Activated naive CD4-positive, alpha-beta T cell treated with anti-CD3 and anti-CD28 coated beads, Interleukin-2, amount 50 U/mL, for 24 hours (primary cell): ENCODE results near the gene ELOA.
A peak's percentile ranks its signal among the peaks of the same experiment; 100 is the strongest.

ENCODE experiments used
- H3K27ac Mint-ChIP-seq: one replicate; pipeline ENCODE4 v1.8.0; 2021; ENCODE audit warnings: mild to moderate bottlenecking, mixed read lengths
- H3K27me3 Mint-ChIP-seq: one replicate; pipeline ENCODE4 v1.8.0; 2021; ENCODE audit warnings: mixed read lengths
- H3K36me3 Mint-ChIP-seq: one replicate; pipeline ENCODE4 v1.8.0; 2021; ENCODE audit warnings: mixed read lengths
- H3K4me1 Mint-ChIP-seq: one replicate; pipeline ENCODE4 v1.8.0; 2021; ENCODE audit warnings: mixed read lengths
- H3K4me3 Mint-ChIP-seq: one replicate; pipeline ENCODE4 v1.8.0; 2021; ENCODE audit warnings: mild to moderate bottlenecking, mixed read lengths
- H3K9me3 Mint-ChIP-seq: one replicate; pipeline ENCODE4 v1.8.0; 2021; ENCODE audit warnings: mixed read lengths

The ELOA gene, protein sequence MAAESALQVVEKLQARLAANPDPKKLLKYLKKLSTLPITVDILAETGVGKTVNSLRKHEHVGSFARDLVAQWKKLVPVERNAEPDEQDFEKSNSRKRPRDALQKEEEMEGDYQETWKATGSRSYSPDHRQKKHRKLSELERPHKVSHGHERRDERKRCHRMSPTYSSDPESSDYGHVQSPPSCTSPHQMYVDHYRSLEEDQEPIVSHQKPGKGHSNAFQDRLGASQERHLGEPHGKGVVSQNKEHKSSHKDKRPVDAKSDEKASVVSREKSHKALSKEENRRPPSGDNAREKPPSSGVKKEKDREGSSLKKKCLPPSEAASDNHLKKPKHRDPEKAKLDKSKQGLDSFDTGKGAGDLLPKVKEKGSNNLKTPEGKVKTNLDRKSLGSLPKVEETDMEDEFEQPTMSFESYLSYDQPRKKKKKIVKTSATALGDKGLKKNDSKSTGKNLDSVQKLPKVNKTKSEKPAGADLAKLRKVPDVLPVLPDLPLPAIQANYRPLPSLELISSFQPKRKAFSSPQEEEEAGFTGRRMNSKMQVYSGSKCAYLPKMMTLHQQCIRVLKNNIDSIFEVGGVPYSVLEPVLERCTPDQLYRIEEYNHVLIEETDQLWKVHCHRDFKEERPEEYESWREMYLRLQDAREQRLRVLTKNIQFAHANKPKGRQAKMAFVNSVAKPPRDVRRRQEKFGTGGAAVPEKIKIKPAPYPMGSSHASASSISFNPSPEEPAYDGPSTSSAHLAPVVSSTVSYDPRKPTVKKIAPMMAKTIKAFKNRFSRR

GRCh38 chr1:23743287-23744152 is at the start of gene ELOA:
TSS of gene ELOA (plus strand) at chr1:23743471. CDS start at chr1:23743504, 33 bp downstream.
- H3K27me3 Mint-ChIP-seq, result no peaks in the 10 kb centered on the region
- H3K9me3 Mint-ChIP-seq, result no peaks in the 10 kb centered on the region
- peak within 1 kb of the TSS; percentile 92 for H3K27ac Mint-ChIP-seq
- peaks cover 3% of the 10 kb centered on the region for H3K36me3 Mint-ChIP-seq
- H3K4me1 Mint-ChIP-seq, result peaks cover 49% of the 10 kb centered on the region
- H3K4me3 Mint-ChIP-seq, result peak within 1 kb of the TSS; percentile 94

DNA sequence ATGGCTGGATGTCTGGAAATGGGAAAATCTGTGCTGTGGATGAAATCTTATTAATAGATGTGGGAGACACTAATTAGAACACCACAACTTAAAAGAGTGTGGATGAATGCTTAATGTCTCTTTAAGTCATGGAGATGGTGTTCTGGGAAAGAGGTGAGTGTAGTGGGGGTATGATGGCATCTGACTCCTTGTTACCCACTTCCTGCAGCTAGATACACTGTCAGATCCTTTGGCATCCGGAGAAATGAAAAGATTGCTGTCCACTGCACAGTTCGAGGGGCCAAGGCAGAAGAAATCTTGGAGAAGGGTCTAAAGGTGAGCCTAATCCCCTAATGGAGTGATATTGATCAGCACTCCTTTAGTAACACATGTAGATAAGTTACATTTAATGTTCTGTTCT is 49.7 kb upstream of the ELOA start:
- Mint-ChIP-seq H3K27ac (peak overlapping the region; percentile 96), H3K36me3 (peaks cover 52% of the 10 kb centered on the region), H3K27me3 (no peaks in the 10 kb centered on the region), H3K4me1 (peaks cover 62% of the 10 kb centered on the region), H3K9me3 (no peaks in the 10 kb centered on the region), H3K4me3 (peak overlapping the region; percentile 91)

DNA sequence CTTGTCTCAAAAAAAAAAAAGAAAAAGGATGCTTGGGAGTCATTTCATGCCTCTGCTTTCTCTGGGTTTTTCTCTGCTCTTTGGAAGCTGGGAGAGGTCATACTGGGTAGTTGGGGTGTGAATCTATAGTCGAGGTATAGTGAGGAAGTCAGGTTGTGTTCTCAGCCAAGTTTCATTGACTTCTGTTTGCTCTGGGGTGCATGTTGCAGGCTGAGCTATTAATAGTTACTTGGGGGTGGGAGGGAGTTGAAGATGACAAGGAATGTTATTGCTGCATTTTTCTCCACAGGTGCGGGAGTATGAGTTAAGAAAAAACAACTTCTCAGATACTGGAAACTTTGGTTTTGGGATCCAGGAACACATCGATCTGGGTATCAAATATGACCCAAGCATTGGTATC is 48.9 kb upstream of the ELOA start:
- Mint-ChIP-seq H3K4me1 (peaks cover 64% of the 10 kb centered on the region), H3K27me3 (no peaks in the 10 kb centered on the region), H3K36me3 (peaks cover 52% of the 10 kb centered on the region), H3K4me3 (peak overlapping the region; percentile 91), H3K27ac (peak overlapping the region; percentile 96), H3K9me3 (no peaks in the 10 kb centered on the region)

- H3K4me3 Mint-ChIP-seq, result peak overlapping the region; percentile 91
- H3K9me3 Mint-ChIP-seq, result no peaks in the 10 kb centered on the region
- H3K36me3 Mint-ChIP-seq, result peaks cover 58% of the 10 kb centered on the region
- peaks cover 74% of the 10 kb centered on the region for H3K4me1 Mint-ChIP-seq
- H3K27me3 Mint-ChIP-seq, result no peaks in the 10 kb centered on the region
- H3K27ac Mint-ChIP-seq, result peak overlapping the region; percentile 81
Measured at GRCh38 chr1:23695667-23696066, 47.6 kb upstream of the ELOA start.

DNA sequence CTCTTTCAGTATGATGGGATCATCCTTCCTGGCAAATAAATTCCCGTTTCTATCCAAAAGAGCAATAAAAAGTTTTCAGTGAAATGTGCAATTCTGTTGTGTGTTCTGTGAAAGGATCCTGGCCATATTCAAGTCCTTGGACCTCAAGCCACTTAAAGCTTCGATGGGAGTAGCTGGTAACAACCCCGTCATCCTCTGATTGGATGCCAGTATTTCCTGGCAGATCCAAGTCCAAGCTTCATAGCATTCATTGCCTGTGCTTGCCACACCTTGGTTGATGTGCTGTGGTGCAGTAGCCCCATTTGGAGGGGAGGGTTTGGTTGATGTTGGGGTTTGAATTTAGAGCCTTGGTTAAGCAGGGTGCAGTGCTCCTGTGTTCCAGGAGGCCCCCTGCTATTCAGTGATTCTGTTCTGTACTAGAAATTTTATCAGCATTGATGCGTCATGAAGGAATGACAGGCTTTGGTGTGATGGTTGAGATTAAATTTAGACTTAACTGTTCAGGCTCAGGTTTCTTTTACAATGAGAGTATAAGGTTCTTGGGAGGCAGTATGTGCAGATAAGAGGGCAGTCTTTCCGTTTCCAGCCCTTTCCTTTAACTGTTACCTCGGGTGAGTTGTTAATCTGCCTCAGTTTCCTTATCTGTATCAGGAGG is 46.8 kb upstream of the ELOA start:
- H3K36me3 Mint-ChIP-seq, result peaks cover 59% of the 10 kb centered on the region
- H3K4me3 Mint-ChIP-seq, result peak overlapping the region; percentile 91
- no peaks in the 10 kb centered on the region for H3K27me3 Mint-ChIP-seq
- peaks cover 74% of the 10 kb centered on the region for H3K4me1 Mint-ChIP-seq
- H3K9me3 Mint-ChIP-seq, result no peaks in the 10 kb centered on the region
- peak overlapping the region; percentile 85 for H3K27ac Mint-ChIP-seq

GRCh38 chr1:23698466-23698865 is 44.8 kb upstream of the ELOA start:
- Mint-ChIP-seq H3K27me3 (no peaks in the 10 kb centered on the region), H3K9me3 (no peaks in the 10 kb centered on the region), H3K36me3 (peaks cover 45% of the 10 kb centered on the region), H3K27ac (peak overlapping the region; percentile 79), H3K4me3 (peak overlapping the region; percentile 57), H3K4me1 (peaks cover 65% of the 10 kb centered on the region)

GRCh38 chr1:23699280-23700179 is 43.7 kb upstream of the ELOA start:
- H3K4me1 Mint-ChIP-seq, result peaks cover 55% of the 10 kb centered on the region
- H3K27me3 Mint-ChIP-seq, result no peaks in the 10 kb centered on the region
- no peaks in the 10 kb centered on the region for H3K9me3 Mint-ChIP-seq
- peak overlapping the region; percentile 68 for H3K27ac Mint-ChIP-seq
- peak overlapping the region; percentile 61 for H3K4me3 Mint-ChIP-seq
- peaks cover 35% of the 10 kb centered on the region for H3K36me3 Mint-ChIP-seq

- Mint-ChIP-seq H3K4me3 (no peak overlapping the region), H3K27ac (no peak overlapping the region), H3K36me3 (peaks cover 17% of the 10 kb centered on the region), H3K9me3 (no peaks in the 10 kb centered on the region), H3K27me3 (no peaks in the 10 kb centered on the region), H3K4me1 (peaks cover 37% of the 10 kb centered on the region)
Measured at GRCh38 chr1:23701310-23701709, 42.0 kb upstream of the ELOA start.

DNA sequence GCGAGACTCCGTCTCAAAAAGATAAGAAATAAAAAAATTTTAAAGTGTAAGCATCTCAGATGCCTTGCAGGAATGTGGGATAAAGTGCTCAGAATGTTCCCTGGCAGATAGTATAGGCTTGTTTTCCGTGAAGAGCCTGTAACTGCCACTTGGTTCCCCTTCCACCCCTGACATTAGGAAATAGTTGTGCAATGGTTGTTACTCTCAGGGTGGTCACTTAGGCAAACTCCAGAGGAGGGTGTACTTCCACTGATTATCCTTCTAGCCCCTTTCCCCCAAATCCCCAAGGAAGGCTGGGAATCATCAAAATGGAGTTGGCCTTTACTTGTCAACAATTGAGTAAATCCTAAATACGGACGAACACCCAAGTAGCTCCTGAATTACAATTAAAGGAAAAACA is 41.3 kb upstream of the ELOA start:
- Mint-ChIP-seq H3K27ac (no peak overlapping the region), H3K27me3 (no peaks in the 10 kb centered on the region), H3K4me3 (no peak overlapping the region), H3K36me3 (peaks cover 13% of the 10 kb centered on the region), H3K4me1 (peaks cover 30% of the 10 kb centered on the region), H3K9me3 (no peaks in the 10 kb centered on the region)

DNA sequence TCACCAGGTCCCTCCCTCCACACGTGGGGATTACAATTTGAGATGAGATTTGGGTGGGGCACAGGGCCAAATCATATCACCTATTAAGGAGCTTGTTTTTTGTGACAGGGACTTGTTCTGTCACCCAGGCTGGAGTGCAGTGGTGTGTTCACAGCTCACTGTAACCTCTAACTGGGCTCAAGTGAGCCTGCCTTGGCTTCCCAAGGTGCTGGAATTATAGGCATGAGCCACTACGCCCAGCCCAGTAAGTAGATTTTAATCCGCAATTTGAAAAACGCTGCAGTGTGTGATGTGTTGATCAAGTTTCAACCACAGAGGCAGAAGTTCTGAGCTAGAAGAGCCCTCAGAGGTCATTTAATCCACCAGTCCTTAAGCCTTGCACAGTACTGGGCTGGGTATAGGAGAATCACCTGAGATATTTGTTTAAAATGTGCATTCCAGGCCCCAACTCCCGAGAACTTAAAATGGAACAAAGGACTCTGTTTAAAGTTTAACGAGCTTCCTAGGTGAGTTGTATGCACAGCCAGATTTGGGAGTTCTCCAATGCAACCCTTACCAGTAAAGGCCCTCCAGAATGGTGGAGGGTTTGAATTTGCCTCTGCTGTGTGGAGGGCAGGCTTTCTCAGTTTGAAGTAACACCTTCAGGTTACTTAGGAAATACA is 38.3 kb upstream of the ELOA start:
- peaks cover 24% of the 10 kb centered on the region for H3K4me1 Mint-ChIP-seq
- no peak overlapping the region for H3K4me3 Mint-ChIP-seq
- H3K27ac Mint-ChIP-seq, result no peak overlapping the region
- no peaks in the 10 kb centered on the region for H3K27me3 Mint-ChIP-seq
- H3K36me3 Mint-ChIP-seq, result peaks cover 10% of the 10 kb centered on the region
- H3K9me3 Mint-ChIP-seq, result no peaks in the 10 kb centered on the region

- Mint-ChIP-seq H3K36me3 (peaks cover 7% of the 10 kb centered on the region), H3K27me3 (no peaks in the 10 kb centered on the region), H3K9me3 (no peaks in the 10 kb centered on the region), H3K27ac (no peak overlapping the region), H3K4me1 (peaks cover 22% of the 10 kb centered on the region), H3K4me3 (no peak overlapping the region)
Measured at GRCh38 chr1:23709229-23709628, 34.0 kb upstream of the ELOA start.

DNA sequence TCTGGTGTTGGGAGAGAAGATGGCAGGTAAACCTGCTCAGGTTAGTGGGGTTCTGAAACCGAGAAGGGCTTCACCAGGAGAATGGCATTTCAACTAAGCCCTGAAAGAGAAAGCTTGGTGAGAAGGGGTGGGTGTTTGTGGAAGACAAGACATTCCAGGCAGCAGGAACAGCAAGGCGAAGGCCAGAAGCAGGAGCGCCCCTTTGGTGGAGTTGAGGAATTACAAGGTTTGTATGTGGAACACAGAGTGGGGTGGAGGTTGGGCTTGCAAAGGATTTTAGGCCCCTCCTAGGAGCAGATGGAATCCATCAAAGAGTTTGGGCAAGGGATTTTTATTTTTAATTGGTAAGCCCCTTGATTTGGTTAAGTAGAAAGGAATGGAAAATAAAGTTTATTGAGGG is 24.8 kb upstream of the ELOA start:
- H3K4me1 Mint-ChIP-seq, result peaks cover 5% of the 10 kb centered on the region
- no peaks in the 10 kb centered on the region for H3K27me3 Mint-ChIP-seq
- no peaks in the 10 kb centered on the region for H3K9me3 Mint-ChIP-seq
- H3K4me3 Mint-ChIP-seq, result no peak overlapping the region
- peaks cover 2% of the 10 kb centered on the region for H3K36me3 Mint-ChIP-seq
- H3K27ac Mint-ChIP-seq, result no peak overlapping the region

DNA sequence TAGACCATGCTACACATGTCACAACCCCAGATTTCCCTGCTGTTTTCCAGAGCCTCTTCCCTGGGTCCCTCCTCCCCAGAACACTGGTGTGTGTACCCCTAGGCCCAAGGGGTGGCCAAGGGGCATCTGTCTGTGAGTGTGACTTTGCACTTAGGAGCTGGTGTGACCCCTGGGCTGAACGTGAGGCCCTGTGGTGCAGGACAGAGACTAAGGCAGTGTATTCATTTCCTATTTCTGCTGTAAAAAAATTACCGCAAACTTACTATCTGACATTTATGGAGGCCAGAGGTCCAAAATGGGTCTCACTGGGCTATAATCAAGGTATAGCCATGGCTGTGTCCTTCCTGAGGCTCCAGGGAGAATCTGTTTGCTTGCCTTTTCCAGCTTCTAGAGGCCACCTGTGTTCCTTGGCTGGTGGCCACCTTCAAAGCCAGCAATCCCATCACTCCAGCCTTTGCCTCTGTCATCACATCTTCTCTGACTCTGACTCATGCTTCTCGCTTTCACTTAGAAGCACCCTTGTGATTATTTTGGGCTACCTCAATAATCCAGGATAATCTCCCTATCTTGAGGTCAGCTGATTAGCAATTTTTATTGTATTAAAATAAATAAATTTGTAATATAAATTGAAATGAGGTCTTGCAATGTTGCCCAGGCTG is 24.0 kb upstream of the ELOA start:
- no peaks in the 10 kb centered on the region for H3K27me3 Mint-ChIP-seq
- H3K4me1 Mint-ChIP-seq, result peaks cover 5% of the 10 kb centered on the region
- H3K9me3 Mint-ChIP-seq, result no peaks in the 10 kb centered on the region
- H3K4me3 Mint-ChIP-seq, result no peak overlapping the region
- H3K36me3 Mint-ChIP-seq, result peaks cover 2% of the 10 kb centered on the region
- H3K27ac Mint-ChIP-seq, result no peak overlapping the region
